ENCODE data around the gene NOXA1. TPM values are rescaled to one million over a fixed set of nuclear protein-coding genes. Genes with fewer than 3 reads are reported as not detected.

Gene NOXA1
- total RNA-seq, 3 donors from 2014 or later = 2.9 to 13.8 (median 4.6) TPM

- no peak for DNase-seq (ENCODE audit: low spot score in 2 of 2)
- no peak overlapping the region for H3K4me3 ChIP-seq
- H3K27me3 ChIP-seq = no peaks in the 10 kb centered on the region
- peaks cover 7 to 8% of the 10 kb centered on the region in 2 donors for H3K9me3 ChIP-seq
- H3K27ac ChIP-seq = no peak overlapping the region
- no peaks in the 10 kb centered on the region for H3K4me1 ChIP-seq
- TF ChIP-seq POLR2AphosphoS5 (IDR thresholded peaks at IDR 0.05) (no peak), POLR2A (IDR thresholded peaks at IDR 0.05) (no peak), CTCF (IDR thresholded peaks at IDR 0.05) (no peak)
- H3K36me3 ChIP-seq = no peaks in the 10 kb centered on the region
- intact Hi-C loops (cut with DNase I; ENCODE audit: low total_unique reads) = no loop called here
Measured at GRCh38 chr9:137470785-137471184, 47.6 kb downstream of the NOXA1 start.

GRCh38 chr9:137474271-137474670 is 51.1 kb downstream of the NOXA1 start:
- H3K27ac ChIP-seq = no peak overlapping the region
- no peak for DNase-seq (ENCODE audit: low spot score in 2 of 2)
- H3K4me1 ChIP-seq = no peaks in the 10 kb centered on the region
- no peaks in the 10 kb centered on the region for H3K27me3 ChIP-seq
- intact Hi-C loops (cut with DNase I; ENCODE audit: low total_unique reads) = no loop called here
- no peak overlapping the region for H3K4me3 ChIP-seq
- TF ChIP-seq POLR2AphosphoS5 (IDR thresholded peaks at IDR 0.05) = no peak
- no peak for TF ChIP-seq POLR2A (IDR thresholded peaks at IDR 0.05)
- TF ChIP-seq CTCF (IDR thresholded peaks at IDR 0.05) = no peak
- H3K36me3 ChIP-seq = no peaks in the 10 kb centered on the region
- peaks cover 7 to 14% of the 10 kb centered on the region in 2 donors for H3K9me3 ChIP-seq

- no peak for DNase-seq (ENCODE audit: low spot score in 2 of 2)
- Histone ChIP-seq H3K27me3 (no peaks in the 10 kb centered on the region), H3K36me3 (no peaks in the 10 kb centered on the region), H3K4me1 (no peaks in the 10 kb centered on the region), H3K4me3 (no peak overlapping the region), H3K9me3 (peaks cover 7 to 14% of the 10 kb centered on the region in 2 donors), H3K27ac (no peak overlapping the region)
- TF ChIP-seq POLR2A (IDR thresholded peaks at IDR 0.05) = no peak
- TF ChIP-seq POLR2AphosphoS5 (IDR thresholded peaks at IDR 0.05) = no peak
- intact Hi-C loops (cut with DNase I; ENCODE audit: low total_unique reads) = no loop called here
Measured at GRCh38 chr9:137475666-137476065, 52.5 kb downstream of the NOXA1 start.

- no peak for TF ChIP-seq CTCF (IDR thresholded peaks at IDR 0.05)
- no peak for TF ChIP-seq POLR2A (IDR thresholded peaks at IDR 0.05)
- no peak for TF ChIP-seq POLR2AphosphoS5 (IDR thresholded peaks at IDR 0.05)
- intact Hi-C loops (cut with DNase I; ENCODE audit: low total_unique reads) = no loop called here
- H3K36me3 ChIP-seq = no peaks in the 10 kb centered on the region
- H3K4me3 ChIP-seq = no peak overlapping the region
- no peaks in the 10 kb centered on the region for H3K4me1 ChIP-seq
- H3K9me3 ChIP-seq = peaks cover 7 to 14% of the 10 kb centered on the region in 2 donors
- H3K27me3 ChIP-seq = no peaks in the 10 kb centered on the region
- no peak overlapping the region for H3K27ac ChIP-seq
- no peak for DNase-seq (ENCODE audit: low spot score in 2 of 2)
Measured at GRCh38 chr9:137476856-137477255, 53.7 kb downstream of the NOXA1 start.

GRCh38 chr9:137477778-137478612 is 54.8 kb downstream of the NOXA1 start:
- Histone ChIP-seq H3K36me3 (no peaks in the 10 kb centered on the region), H3K9me3 (peaks cover 7 to 14% of the 10 kb centered on the region in 2 donors), H3K4me3 (no peak overlapping the region), H3K27ac (no peak overlapping the region), H3K27me3 (no peaks in the 10 kb centered on the region), H3K4me1 (no peaks in the 10 kb centered on the region)
- TF ChIP-seq POLR2AphosphoS5 (IDR thresholded peaks at IDR 0.05) = no peak
- no peak for DNase-seq (ENCODE audit: low spot score in 2 of 2)
- intact Hi-C loops (cut with DNase I; ENCODE audit: low total_unique reads) = no loop called here

GRCh38 chr9:137478613-137478961 is 55.4 kb downstream of the NOXA1 start:
- Histone ChIP-seq H3K36me3 (no peaks in the 10 kb centered on the region), H3K4me1 (no peaks in the 10 kb centered on the region), H3K9me3 (peaks cover 7 to 14% of the 10 kb centered on the region in 2 donors), H3K4me3 (no peak overlapping the region), H3K27me3 (no peaks in the 10 kb centered on the region), H3K27ac (no peak overlapping the region)
- DNase-seq (ENCODE audit: low spot score in 2 of 2) = no peak
- TF ChIP-seq CTCF (IDR thresholded peaks at IDR 0.05) (no peak), POLR2AphosphoS5 (IDR thresholded peaks at IDR 0.05) (no peak), POLR2A (IDR thresholded peaks at IDR 0.05) (no peak)
- intact Hi-C loops (cut with DNase I; ENCODE audit: low total_unique reads) = no loop called here
